ENCODE results near the gene PRPF6. TPM values are rescaled to one million over a fixed set of nuclear protein-coding genes. Genes with fewer than 3 reads are reported as not detected.

The PRPF6 gene
- total and polyA plus RNA-seq, 5 donors from 2014 or later: 61.8 to 85.3 (median 77.0) TPM

- Mint-ChIP-seq H3K4me3 (peak overlapping the region; percentile 73 to 84 (median 82)), H3K27ac (no peak overlapping the region), H3K9me3 (no peaks in the 10 kb centered on the region), H3K27me3 (peaks cover 8% of the 10 kb centered on the region), H3K4me1 (peaks cover 0 to 55% (median 20%) of the 10 kb centered on the region in 4 donors), H3K36me3 (no peaks in the 10 kb centered on the region)
- Histone ChIP-seq H3K27me3 (ENCODE audit: control insufficient read depth, insufficient read depth, low read length) (no peaks in the 10 kb centered on the region), H3K4me3 (ENCODE audit: low read depth, low read length) (no peak overlapping the region), H3K9me3 (ENCODE audit: control insufficient read depth in 2 of 2, low read length in 2 of 2) (no peaks in the 10 kb centered on the region), H3K27ac (ENCODE audit: insufficient read depth, low read length, poor library complexity, severe bottlenecking) (peak overlapping the region; percentile 33), H3K36me3 (ENCODE audit: control insufficient read depth, insufficient read depth, low read length) (no peaks in the 10 kb centered on the region), H3K4me1 (ENCODE audit: control insufficient read depth, insufficient read depth, low read length, poor library complexity, severe bottlenecking) (peaks cover 81% of the 10 kb centered on the region)
- ATAC-seq (ENCODE audit: low read depth in 2 of 2): peak; percentile 72 to 75
- DNase-seq: peak; percentile 65 to 84 (median 76)
Measured at GRCh38 chr20:64038565-64039292, 57.8 kb downstream of the PRPF6 start.

GRCh38 chr20:64039293-64040160, 58.6 kb downstream of the PRPF6 start:
- no peaks in the 10 kb centered on the region for H3K9me3 ChIP-seq (ENCODE audit: control insufficient read depth in 2 of 2, low read length in 2 of 2)
- no peak for DNase-seq
- Mint-ChIP-seq H3K27ac (peak overlapping the region in 2 of 3 donors; percentile 71 to 88), H3K4me3 (peak overlapping the region; percentile 81 to 95 (median 83)), H3K36me3 (no peaks in the 10 kb centered on the region), H3K27me3 (peaks cover 16% of the 10 kb centered on the region), H3K4me1 (peaks cover 0 to 54% (median 26%) of the 10 kb centered on the region in 4 donors), H3K9me3 (no peaks in the 10 kb centered on the region)
- no peaks in the 10 kb centered on the region for H3K27me3 ChIP-seq (ENCODE audit: control insufficient read depth, insufficient read depth, low read length)
- no peak for ATAC-seq (ENCODE audit: low read depth in 2 of 2)
- H3K4me1 ChIP-seq (ENCODE audit: control insufficient read depth, insufficient read depth, low read length, poor library complexity, severe bottlenecking): peaks cover 75% of the 10 kb centered on the region
- no peak overlapping the region for H3K4me3 ChIP-seq (ENCODE audit: low read depth, low read length)
- H3K27ac ChIP-seq (ENCODE audit: insufficient read depth, low read length, poor library complexity, severe bottlenecking): no peak overlapping the region
- H3K36me3 ChIP-seq (ENCODE audit: control insufficient read depth, insufficient read depth, low read length): no peaks in the 10 kb centered on the region

- Mint-ChIP-seq H3K27ac (peak overlapping the region in 2 of 3 donors; percentile 71 to 88), H3K36me3 (no peaks in the 10 kb centered on the region), H3K4me1 (peaks cover 0 to 48% (median 23%) of the 10 kb centered on the region in 4 donors), H3K4me3 (peak overlapping the region; percentile 73 to 95 (median 83)), H3K9me3 (no peaks in the 10 kb centered on the region), H3K27me3 (peaks cover 18% of the 10 kb centered on the region)
- Histone ChIP-seq H3K27me3 (ENCODE audit: control insufficient read depth, insufficient read depth, low read length) (no peaks in the 10 kb centered on the region), H3K9me3 (ENCODE audit: control insufficient read depth in 2 of 2, low read length in 2 of 2) (no peaks in the 10 kb centered on the region), H3K4me1 (ENCODE audit: control insufficient read depth, insufficient read depth, low read length, poor library complexity, severe bottlenecking) (peaks cover 66% of the 10 kb centered on the region), H3K4me3 (ENCODE audit: low read depth, low read length) (no peak overlapping the region), H3K36me3 (ENCODE audit: control insufficient read depth, insufficient read depth, low read length) (no peaks in the 10 kb centered on the region), H3K27ac (ENCODE audit: insufficient read depth, low read length, poor library complexity, severe bottlenecking) (no peak overlapping the region)
- DNase-seq: no peak
- ATAC-seq (ENCODE audit: low read depth in 2 of 2): no peak
Measured at GRCh38 chr20:64040231-64041039, 59.5 kb downstream of the PRPF6 start.

GRCh38 chr20:64041040-64041780, 60.3 kb downstream of the PRPF6 start:
- Mint-ChIP-seq H3K4me3 (peak overlapping the region; percentile 34 to 86 (median 76)), H3K36me3 (no peaks in the 10 kb centered on the region), H3K4me1 (peaks cover 0 to 48% (median 23%) of the 10 kb centered on the region in 4 donors), H3K27me3 (peaks cover 23% of the 10 kb centered on the region), H3K27ac (peak overlapping the region in 2 of 3 donors; percentile 31 to 79), H3K9me3 (peaks cover 0 to 1% (median 0%) of the 10 kb centered on the region in 7 donors)
- Histone ChIP-seq H3K27ac (ENCODE audit: insufficient read depth, low read length, poor library complexity, severe bottlenecking) (no peak overlapping the region), H3K9me3 (ENCODE audit: control insufficient read depth in 2 of 2, low read length in 2 of 2) (no peaks in the 10 kb centered on the region), H3K36me3 (ENCODE audit: control insufficient read depth, insufficient read depth, low read length) (no peaks in the 10 kb centered on the region), H3K4me3 (ENCODE audit: low read depth, low read length) (no peak overlapping the region), H3K4me1 (ENCODE audit: control insufficient read depth, insufficient read depth, low read length, poor library complexity, severe bottlenecking) (peaks cover 58% of the 10 kb centered on the region), H3K27me3 (ENCODE audit: control insufficient read depth, insufficient read depth, low read length) (no peaks in the 10 kb centered on the region)
- no peak for DNase-seq
- ATAC-seq (ENCODE audit: low read depth in 2 of 2): no peak

- peaks cover 0 to 1% (median 0%) of the 10 kb centered on the region in 7 donors for H3K9me3 Mint-ChIP-seq
Measured at GRCh38 chr20:64041781-64042053, 60.8 kb downstream of the PRPF6 start.

GRCh38 chr20:64042054-64042781, 61.3 kb downstream of the PRPF6 start:
- Mint-ChIP-seq H3K9me3 (peaks cover 0 to 1% (median 0%) of the 10 kb centered on the region in 7 donors), H3K36me3 (no peaks in the 10 kb centered on the region), H3K27ac (peak overlapping the region in 2 of 3 donors; percentile 79 to 85), H3K4me1 (peaks cover 0 to 48% (median 19%) of the 10 kb centered on the region in 4 donors), H3K4me3 (peak overlapping the region; percentile 34 to 86 (median 76)), H3K27me3 (peaks cover 32% of the 10 kb centered on the region)
- H3K36me3 ChIP-seq (ENCODE audit: control insufficient read depth, insufficient read depth, low read length): no peaks in the 10 kb centered on the region
- peak in 1 of 3 donors; percentile 63 for DNase-seq
- peak overlapping the region; percentile 37 for H3K4me3 ChIP-seq (ENCODE audit: low read depth, low read length)
- no peaks in the 10 kb centered on the region for H3K9me3 ChIP-seq (ENCODE audit: control insufficient read depth in 2 of 2, low read length in 2 of 2)
- peaks cover 49% of the 10 kb centered on the region for H3K4me1 ChIP-seq (ENCODE audit: control insufficient read depth, insufficient read depth, low read length, poor library complexity, severe bottlenecking)
- H3K27me3 ChIP-seq (ENCODE audit: control insufficient read depth, insufficient read depth, low read length): no peaks in the 10 kb centered on the region
- no peak for ATAC-seq (ENCODE audit: low read depth in 2 of 2)
- peak overlapping the region; percentile 69 for H3K27ac ChIP-seq (ENCODE audit: insufficient read depth, low read length, poor library complexity, severe bottlenecking)

More at GRCh38 chr20:64041781-64042053, 60.8 kb downstream of the PRPF6 start:
- Histone ChIP-seq H3K9me3 (ENCODE audit: control insufficient read depth in 2 of 2, low read length in 2 of 2) (no peaks in the 10 kb centered on the region), H3K27me3 (ENCODE audit: control insufficient read depth, insufficient read depth, low read length) (no peaks in the 10 kb centered on the region), H3K27ac (ENCODE audit: insufficient read depth, low read length, poor library complexity, severe bottlenecking) (peak overlapping the region; percentile 69), H3K4me3 (ENCODE audit: low read depth, low read length) (peak overlapping the region; percentile 37), H3K36me3 (ENCODE audit: control insufficient read depth, insufficient read depth, low read length) (no peaks in the 10 kb centered on the region), H3K4me1 (ENCODE audit: control insufficient read depth, insufficient read depth, low read length, poor library complexity, severe bottlenecking) (peaks cover 54% of the 10 kb centered on the region)
- H3K36me3 Mint-ChIP-seq: no peaks in the 10 kb centered on the region
- peak overlapping the region; percentile 34 to 86 (median 76) for H3K4me3 Mint-ChIP-seq
- H3K4me1 Mint-ChIP-seq: peaks cover 0 to 47% (median 21%) of the 10 kb centered on the region in 4 donors
- ATAC-seq (ENCODE audit: low read depth in 2 of 2) (no peak), DNase-seq (no peak)
- peak overlapping the region in 2 of 3 donors; percentile 79 for H3K27ac Mint-ChIP-seq
- H3K27me3 Mint-ChIP-seq: peaks cover 28% of the 10 kb centered on the region

Measured in CD4-positive, CD25-positive, alpha-beta regulatory T cell (primary cell).